HFFc6 (cell line): ENCODE results near the gene SMPD1. TPM values are rescaled to one million over a fixed set of nuclear protein-coding genes. Genes with fewer than 3 reads are reported as not detected.

Source experiments
- DNase-seq: peaks from one replicate; pipeline ENCODE4 v3.0.0-alpha.2; 2018
- H3K27ac Mint-ChIP-seq: 2 replicates; pipeline ENCODE4 v1.8.0; 2020; ENCODE audit warnings: mild to moderate bottlenecking, mixed read lengths
- H3K27me3 Mint-ChIP-seq: 2 replicates; pipeline ENCODE4 v1.8.0; 2021; ENCODE audit warnings: mild to moderate bottlenecking, moderate library complexity, mixed read lengths; ENCODE audit not compliant: insufficient read depth
- H3K36me3 Mint-ChIP-seq: 2 replicates; pipeline ENCODE4 v1.8.0; 2021; ENCODE audit warnings: low read depth, mixed read lengths
- H3K4me1 Mint-ChIP-seq: 2 replicates; pipeline ENCODE4 v1.8.0; 2020; ENCODE audit warnings: low read depth, mixed read lengths
- H3K4me3 Mint-ChIP-seq: 2 replicates; pipeline ENCODE4 v1.8.0; 2020; ENCODE audit warnings: mild to moderate bottlenecking, moderate library complexity, mixed read lengths
- H3K9me3 Mint-ChIP-seq: 2 replicates; pipeline ENCODE4 v1.8.0; 2020; ENCODE audit warnings: mild to moderate bottlenecking, mixed read lengths
- CTCF ChIP-seq: fragments of 200-600 bp; sonication (generic); IDR thresholded peaks from 2 replicates; pipeline ENCODE4 v1.5.0; 2021; ENCODE audit warnings: antibody characterized with exemption, mild to moderate bottlenecking
- total RNA-seq, 6 experiments: library from RNA; stranded (reverse); fragmentation: NEBNext Ultra II Directional; extraction: Animal tissue kit (Norgen Biotek cat#: 25700); gene quantifications; 2 replicates in 1 of 6; 3 replicates in 5 of 6; pipeline ENCODE4 v1.2.3, GENCODE V29; 2021

SMPD1 gene
- total RNA-seq, 6 experiments from 2014 or later, result 117 to 145 (median 123) TPM

- no peak for TF ChIP-seq CTCF
- no peaks in the 10 kb centered on the region for H3K9me3 Mint-ChIP-seq
- 0 out of 2 replicates have a peak, but pooled peaks cover 1% of the 10 kb centered on the region for H3K36me3 Mint-ChIP-seq
- H3K4me1 Mint-ChIP-seq, result peaks cover 16% of the 10 kb centered on the region
- no peak overlapping the region for H3K4me3 Mint-ChIP-seq
- peak; percentile 23 for DNase-seq
- no peak overlapping the region for H3K27ac Mint-ChIP-seq
- H3K27me3 Mint-ChIP-seq, result no peaks in the 10 kb centered on the region; the same call in 1 of the 2 replicates
Observed at GRCh38 chr11:6404342-6405051, 14.2 kb downstream of the SMPD1 start.

GRCh38 chr11:6405052-6405667, 14.9 kb downstream of the SMPD1 start:
- Mint-ChIP-seq H3K4me1 (peaks cover 16% of the 10 kb centered on the region), H3K36me3 (no peaks in the 10 kb centered on the region), H3K27me3 (no peaks in the 10 kb centered on the region; the same call in 1 of the 2 replicates), H3K4me3 (no peak overlapping the region), H3K9me3 (no peaks in the 10 kb centered on the region), H3K27ac (no peak overlapping the region)
- no peak for TF ChIP-seq CTCF
- DNase-seq, result no peak

GRCh38 chr11:6405846-6406245, 15.6 kb downstream of the SMPD1 start:
- no peak overlapping the region for H3K27ac Mint-ChIP-seq
- no peak for DNase-seq
- H3K36me3 Mint-ChIP-seq, result no peaks in the 10 kb centered on the region
- peaks cover 16% of the 10 kb centered on the region for H3K4me1 Mint-ChIP-seq
- H3K4me3 Mint-ChIP-seq, result no peak overlapping the region
- TF ChIP-seq CTCF, result no peak
- H3K27me3 Mint-ChIP-seq, result no peaks in the 10 kb centered on the region; the same call in 1 of the 2 replicates
- H3K9me3 Mint-ChIP-seq, result no peaks in the 10 kb centered on the region

GRCh38 chr11:6406370-6406769, 16.1 kb downstream of the SMPD1 start:
- TF ChIP-seq CTCF, result no peak
- no peak overlapping the region for H3K4me3 Mint-ChIP-seq
- no peaks in the 10 kb centered on the region; the same call in 1 of the 2 replicates for H3K27me3 Mint-ChIP-seq
- DNase-seq, result no peak
- no peaks in the 10 kb centered on the region for H3K9me3 Mint-ChIP-seq
- H3K4me1 Mint-ChIP-seq, result peaks cover 16% of the 10 kb centered on the region
- H3K36me3 Mint-ChIP-seq, result no peaks in the 10 kb centered on the region
- H3K27ac Mint-ChIP-seq, result no peak overlapping the region

GRCh38 chr11:6410695-6411430, 20.6 kb downstream of the SMPD1 start:
- no peak for DNase-seq
- no peak overlapping the region for H3K4me3 Mint-ChIP-seq
- H3K27me3 Mint-ChIP-seq, result no peaks in the 10 kb centered on the region
- no peaks in the 10 kb centered on the region for H3K36me3 Mint-ChIP-seq
- H3K4me1 Mint-ChIP-seq, result no peaks in the 10 kb centered on the region
- TF ChIP-seq CTCF, result no peak
- no peak overlapping the region for H3K27ac Mint-ChIP-seq
- no peaks in the 10 kb centered on the region for H3K9me3 Mint-ChIP-seq
